ENCODE data around the gene EFS. TPM values are rescaled to one million over a fixed set of nuclear protein-coding genes. Genes with fewer than 3 reads are reported as not detected.
"Not testable (repeated sequence)": the region's sequence is repeated elsewhere in the genome, so short reads cannot be mapped to it uniquely, and the experiment has no call there.

The EFS gene
- total RNA-seq, 6 experiments from 2014 or later: 0.19 to 0.60 (median 0.39) TPM

- H3K4me3 ChIP-seq: no peak overlapping the region
- no peaks in the 10 kb centered on the region for H3K9me3 ChIP-seq
- no peaks in the 10 kb centered on the region for H3K27me3 ChIP-seq
- ATAC-seq: no peak
- intact Hi-C loops (cut with DNase I): no loop called here
- TF ChIP-seq POLR2A (IDR thresholded peaks at IDR 0.05): no peak
- TF ChIP-seq CTCF (IDR thresholded peaks at IDR 0.05): no peak
- no peak overlapping the region for H3K27ac ChIP-seq
- 86% methylated on average over 1 of the region's 4 CpGs for WGBS (ENCODE audit: insufficient coverage, low coverage, low lambda C conversion rate, missing lambda C conversion rate)
- no peaks in the 10 kb centered on the region for H3K4me1 ChIP-seq
- no peak for DNase-seq
- no peaks in the 10 kb centered on the region for H3K36me3 ChIP-seq
Measured at GRCh38 chr14:23401291-23401690, 36.3 kb upstream of the EFS start.

GRCh38 chr14:23400496-23401149 is 35.7 kb upstream of the EFS start:
- ATAC-seq; H3K4me3 ChIP-seq; H3K27ac ChIP-seq; H3K36me3 ChIP-seq; DNase-seq; H3K27me3 ChIP-seq; H3K9me3 ChIP-seq; H3K4me1 ChIP-seq; intact Hi-C loops (cut with DNase I): not testable (repeated sequence)
- no CpG with 5 or more reads among the region's 16 CpGs for WGBS (ENCODE audit: insufficient coverage, low coverage, low lambda C conversion rate, missing lambda C conversion rate)

- DNase-seq: no peak
- no peak for ATAC-seq
- intact Hi-C loops (cut with DNase I): no loop called here
- Histone ChIP-seq H3K27ac (no peak overlapping the region), H3K4me1 (no peaks in the 10 kb centered on the region), H3K36me3 (no peaks in the 10 kb centered on the region), H3K4me3 (no peak overlapping the region), H3K9me3 (no peaks in the 10 kb centered on the region), H3K27me3 (no peaks in the 10 kb centered on the region)
- 100% methylated on average over 1 of the region's 6 CpGs for WGBS (ENCODE audit: insufficient coverage, low coverage, low lambda C conversion rate, missing lambda C conversion rate)
- TF ChIP-seq CTCF (IDR thresholded peaks at IDR 0.05): no peak
- TF ChIP-seq POLR2A (IDR thresholded peaks at IDR 0.05): no peak
Measured at GRCh38 chr14:23399591-23399990, 34.6 kb upstream of the EFS start.

GRCh38 chr14:23399136-23399535 is 34.2 kb upstream of the EFS start:
- H3K27ac ChIP-seq: no peak overlapping the region
- no peaks in the 10 kb centered on the region for H3K9me3 ChIP-seq
- ATAC-seq (no peak), DNase-seq (no peak)
- H3K27me3 ChIP-seq: no peaks in the 10 kb centered on the region
- no peaks in the 10 kb centered on the region for H3K4me1 ChIP-seq
- no peaks in the 10 kb centered on the region for H3K36me3 ChIP-seq
- intact Hi-C loops (cut with DNase I): no loop called here
- WGBS (ENCODE audit: insufficient coverage, low coverage, low lambda C conversion rate, missing lambda C conversion rate): 82% methylated on average over 1 of the region's 3 CpGs
- H3K4me3 ChIP-seq: no peak overlapping the region
- TF ChIP-seq CTCF (IDR thresholded peaks at IDR 0.05) (no peak), POLR2A (IDR thresholded peaks at IDR 0.05) (no peak)

GRCh38 chr14:23398348-23398747 is 33.4 kb upstream of the EFS start:
- intact Hi-C loops (cut with DNase I): no loop called here
- WGBS (ENCODE audit: insufficient coverage, low coverage, low lambda C conversion rate, missing lambda C conversion rate): 75% methylated on average over 2 of the region's 4 CpGs

More at GRCh38 chr14:23398348-23398747, 33.4 kb upstream of the EFS start:
- no peaks in the 10 kb centered on the region for H3K9me3 ChIP-seq
- no peak overlapping the region for H3K4me3 ChIP-seq
- H3K36me3 ChIP-seq: no peaks in the 10 kb centered on the region
- H3K4me1 ChIP-seq: no peaks in the 10 kb centered on the region
- no peak for ATAC-seq
- DNase-seq: peak in 1 of 3 donors; percentile 10
- TF ChIP-seq POLR2A (IDR thresholded peaks at IDR 0.05) (no peak), CTCF (IDR thresholded peaks at IDR 0.05) (no peak)
- no peak overlapping the region for H3K27ac ChIP-seq
- H3K27me3 ChIP-seq: no peaks in the 10 kb centered on the region
